ENCODE measurements around the gene ARSI.

ARSI gene

DNA sequence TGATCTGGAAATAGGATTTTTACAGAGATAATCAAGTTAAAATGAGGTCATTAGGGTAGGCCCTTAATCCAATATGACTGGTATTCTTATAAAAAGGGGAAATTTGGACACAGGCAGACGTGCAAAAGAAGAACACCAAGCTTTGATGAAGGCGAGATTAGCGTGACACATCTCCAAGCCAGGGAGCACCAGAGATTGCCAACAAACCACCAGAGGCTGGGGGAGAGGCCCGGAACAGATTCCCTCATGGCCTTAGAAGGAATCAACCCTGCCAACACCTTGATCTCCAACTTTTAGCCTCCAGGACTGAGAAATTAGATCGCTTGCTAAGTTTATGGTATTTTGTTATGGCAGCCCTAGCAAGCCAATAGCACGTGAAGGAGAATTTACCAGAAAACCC lies 10.8 kb upstream of the ARSI start:
- H3K4me1 ChIP-seq (ENCODE audit: control insufficient read depth in 1 of 2, insufficient read depth in 1 of 2, low read depth in 1 of 2, low read length in 1 of 2): no peaks in the 10 kb centered on the region
- TF ChIP-seq, protein P1, sequence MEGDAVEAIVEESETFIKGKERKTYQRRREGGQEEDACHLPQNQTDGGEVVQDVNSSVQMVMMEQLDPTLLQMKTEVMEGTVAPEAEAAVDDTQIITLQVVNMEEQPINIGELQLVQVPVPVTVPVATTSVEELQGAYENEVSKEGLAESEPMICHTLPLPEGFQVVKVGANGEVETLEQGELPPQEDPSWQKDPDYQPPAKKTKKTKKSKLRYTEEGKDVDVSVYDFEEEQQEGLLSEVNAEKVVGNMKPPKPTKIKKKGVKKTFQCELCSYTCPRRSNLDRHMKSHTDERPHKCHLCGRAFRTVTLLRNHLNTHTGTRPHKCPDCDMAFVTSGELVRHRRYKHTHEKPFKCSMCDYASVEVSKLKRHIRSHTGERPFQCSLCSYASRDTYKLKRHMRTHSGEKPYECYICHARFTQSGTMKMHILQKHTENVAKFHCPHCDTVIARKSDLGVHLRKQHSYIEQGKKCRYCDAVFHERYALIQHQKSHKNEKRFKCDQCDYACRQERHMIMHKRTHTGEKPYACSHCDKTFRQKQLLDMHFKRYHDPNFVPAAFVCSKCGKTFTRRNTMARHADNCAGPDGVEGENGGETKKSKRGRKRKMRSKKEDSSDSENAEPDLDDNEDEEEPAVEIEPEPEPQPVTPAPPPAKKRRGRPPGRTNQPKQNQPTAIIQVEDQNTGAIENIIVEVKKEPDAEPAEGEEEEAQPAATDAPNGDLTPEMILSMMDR (IDR thresholded peaks at IDR 0.05): no peak
- no peaks in the 10 kb centered on the region for H3K36me3 ChIP-seq
- H3K27me3 ChIP-seq: no peaks in the 10 kb centered on the region
- no peak overlapping the region for H3K27ac ChIP-seq
- no peaks in the 10 kb centered on the region for H3K9me3 ChIP-seq
- no peak overlapping the region for H3K4me3 ChIP-seq (ENCODE audit: low read depth in 1 of 2, low read length in 1 of 2)

- Histone ChIP-seq H3K4me3 (ENCODE audit: low read depth in 1 of 2, low read length in 1 of 2) (no peak overlapping the region), H3K27ac (no peak overlapping the region), H3K36me3 (no peaks in the 10 kb centered on the region), H3K4me1 (ENCODE audit: control insufficient read depth in 1 of 2, insufficient read depth in 1 of 2, low read depth in 1 of 2, low read length in 1 of 2) (no peaks in the 10 kb centered on the region), H3K27me3 (no peaks in the 10 kb centered on the region), H3K9me3 (no peaks in the 10 kb centered on the region)
- TF ChIP-seq, protein P1 (IDR thresholded peaks at IDR 0.05): no peak
These were observed 9.8 kb upstream of the ARSI start for GRCh38 chr5:150312518-150312917.

GRCh38 chr5:150311015-150311692 lies 8.4 kb upstream of the ARSI start:
- TF ChIP-seq, protein P1 (IDR thresholded peaks at IDR 0.05): no peak
- Histone ChIP-seq H3K27me3 (no peaks in the 10 kb centered on the region), H3K36me3 (no peaks in the 10 kb centered on the region), H3K27ac (no peak overlapping the region), H3K4me1 (ENCODE audit: control insufficient read depth in 1 of 2, insufficient read depth in 1 of 2, low read depth in 1 of 2, low read length in 1 of 2) (no peaks in the 10 kb centered on the region), H3K4me3 (ENCODE audit: low read depth in 1 of 2, low read length in 1 of 2) (no peak overlapping the region), H3K9me3 (no peaks in the 10 kb centered on the region)

GRCh38 chr5:150310246-150310645 lies 7.5 kb upstream of the ARSI start:
- Histone ChIP-seq H3K27me3 (peaks cover 4% of the 10 kb centered on the region), H3K4me1 (ENCODE audit: control insufficient read depth in 1 of 2, insufficient read depth in 1 of 2, low read depth in 1 of 2, low read length in 1 of 2) (no peaks in the 10 kb centered on the region), H3K4me3 (ENCODE audit: low read depth in 1 of 2, low read length in 1 of 2) (no peak overlapping the region), H3K27ac (no peak overlapping the region), H3K9me3 (no peaks in the 10 kb centered on the region), H3K36me3 (no peaks in the 10 kb centered on the region)
- TF ChIP-seq, protein P1 (IDR thresholded peaks at IDR 0.05): no peak

- H3K27ac ChIP-seq: no peak overlapping the region
- no peak overlapping the region for H3K4me3 ChIP-seq (ENCODE audit: low read depth in 1 of 2, low read length in 1 of 2)
- H3K9me3 ChIP-seq: no peaks in the 10 kb centered on the region
- H3K4me1 ChIP-seq (ENCODE audit: control insufficient read depth in 1 of 2, insufficient read depth in 1 of 2, low read depth in 1 of 2, low read length in 1 of 2): no peaks in the 10 kb centered on the region
- TF ChIP-seq, protein P1 (IDR thresholded peaks at IDR 0.05): no peak
- no peaks in the 10 kb centered on the region for H3K36me3 ChIP-seq
- H3K27me3 ChIP-seq: peaks cover 7% of the 10 kb centered on the region
These were observed 7.2 kb upstream of the ARSI start for GRCh38 chr5:150309886-150310239.
